ENCODE results near the gene TBX2. TPM values are rescaled to one million over a fixed set of nuclear protein-coding genes. Genes with fewer than 3 reads are reported as not detected.

TBX2 gene
- total and polyA plus RNA-seq, 2 of the 13 experiments (the other 11 are each of a cell fraction or from before 2014, with no cell fraction given) = 2.8 to 15.3 TPM

DNA sequence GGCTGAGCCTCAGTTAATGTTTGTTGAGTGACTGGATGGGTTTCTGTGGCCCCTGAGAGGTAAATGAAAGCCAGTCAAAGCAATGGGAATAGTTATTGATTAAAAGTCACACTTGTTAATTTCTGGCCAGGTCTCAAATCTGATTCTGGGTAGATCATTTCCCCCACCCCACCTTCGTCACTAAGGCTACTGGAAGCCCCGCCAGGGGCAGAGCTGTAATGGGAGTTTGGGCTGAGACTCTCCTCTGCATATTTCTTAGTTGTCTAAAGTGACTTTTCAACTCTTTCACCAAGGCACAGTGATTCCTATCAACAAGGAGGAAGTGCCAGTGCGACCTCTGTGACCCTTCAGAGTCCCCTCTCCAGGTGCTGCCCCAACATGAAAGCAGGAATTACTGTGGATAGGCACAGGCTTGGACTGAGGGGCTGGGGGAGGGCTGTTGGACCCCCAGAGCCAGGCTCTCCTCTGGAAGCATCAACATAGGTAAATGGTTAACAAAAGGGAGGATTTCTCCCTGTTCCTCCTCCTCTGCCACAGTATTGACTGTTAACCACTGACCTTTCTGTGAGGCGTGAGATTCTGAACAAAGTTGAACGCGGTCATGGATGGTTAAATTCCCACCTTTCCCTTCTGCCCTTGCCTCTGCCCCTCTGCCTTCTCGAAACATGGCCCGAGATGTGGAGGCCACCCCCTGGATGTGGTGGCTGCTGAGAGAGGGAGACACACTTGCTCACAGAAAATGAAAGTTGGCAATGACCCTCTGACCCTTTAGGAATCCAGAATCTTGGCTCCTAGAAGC is 20.8 kb upstream of the TBX2 start (continued):
- no peak for TF ChIP-seq SIN3B (IDR thresholded peaks at IDR 0.05; ENCODE audit: low read length)
- no peak for TF ChIP-seq ZNF12 (CRISPR knock-in tag; IDR thresholded peaks at IDR 0.05)
- no peak for TF ChIP-seq ZNF615 (CRISPR knock-in tag; IDR thresholded peaks at IDR 0.05; ENCODE audit: borderline replicate concordance)
- no peak for TF ChIP-seq ZNF83 (CRISPR knock-in tag; IDR thresholded peaks at IDR 0.05; ENCODE audit: borderline replicate concordance)
- TF ChIP-seq ZFP62 (CRISPR knock-in tag; IDR thresholded peaks at IDR 0.05) = no peak
- no peak for TF ChIP-seq ZKSCAN5 (CRISPR knock-in tag; IDR thresholded peaks at IDR 0.05)
- TF ChIP-seq ZNF749 (CRISPR knock-in tag; IDR thresholded peaks at IDR 0.05; ENCODE audit: borderline replicate concordance) = no peak
- no peak for TF ChIP-seq TFE3 (CRISPR knock-in tag; IDR thresholded peaks at IDR 0.05)
- TF ChIP-seq NFKB2 (CRISPR knock-in tag; IDR thresholded peaks at IDR 0.05; ENCODE audit: borderline replicate concordance) = no peak
- TF ChIP-seq CENPT (CRISPR knock-in tag; IDR thresholded peaks at IDR 0.05; ENCODE audit: low read depth) = no peak
- TF ChIP-seq ZNF136 (CRISPR knock-in tag; IDR thresholded peaks at IDR 0.05; ENCODE audit: low read depth) = no peak
- TF ChIP-seq MAX (IDR thresholded peaks at IDR 0.05) = peak; percentile 68; the same call in 1 of the 2 replicates
- TF ChIP-seq ZNF121 (CRISPR knock-in tag; IDR thresholded peaks at IDR 0.05) = no peak
- TF ChIP-seq, protein P1, sequence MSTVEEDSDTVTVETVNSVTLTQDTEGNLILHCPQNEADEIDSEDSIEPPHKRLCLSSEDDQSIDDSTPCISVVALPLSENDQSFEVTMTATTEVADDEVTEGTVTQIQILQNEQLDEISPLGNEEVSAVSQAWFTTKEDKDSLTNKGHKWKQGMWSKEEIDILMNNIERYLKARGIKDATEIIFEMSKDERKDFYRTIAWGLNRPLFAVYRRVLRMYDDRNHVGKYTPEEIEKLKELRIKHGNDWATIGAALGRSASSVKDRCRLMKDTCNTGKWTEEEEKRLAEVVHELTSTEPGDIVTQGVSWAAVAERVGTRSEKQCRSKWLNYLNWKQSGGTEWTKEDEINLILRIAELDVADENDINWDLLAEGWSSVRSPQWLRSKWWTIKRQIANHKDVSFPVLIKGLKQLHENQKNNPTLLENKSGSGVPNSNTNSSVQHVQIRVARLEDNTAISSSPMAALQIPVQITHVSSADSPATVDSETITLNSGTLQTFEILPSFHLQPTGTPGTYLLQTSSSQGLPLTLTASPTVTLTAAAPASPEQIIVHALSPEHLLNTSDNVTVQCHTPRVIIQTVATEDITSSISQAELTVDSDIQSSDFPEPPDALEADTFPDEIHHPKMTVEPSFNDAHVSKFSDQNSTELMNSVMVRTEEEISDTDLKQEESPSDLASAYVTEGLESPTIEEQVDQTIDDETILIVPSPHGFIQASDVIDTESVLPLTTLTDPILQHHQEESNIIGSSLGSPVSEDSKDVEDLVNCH (CRISPR knock-in tag; IDR thresholded peaks at IDR 0.05) = no peak
- TF ChIP-seq ISL2 (CRISPR knock-in tag; IDR thresholded peaks at IDR 0.05) = peak; percentile 50; the same call in 1 of the 2 replicates
- TF ChIP-seq KDM5B (CRISPR knock-in tag; IDR thresholded peaks at IDR 0.05; ENCODE audit: borderline replicate concordance) = peak; percentile 43; the same call in 1 of the 2 replicates
- no peak for TF ChIP-seq KAT8 (CRISPR knock-in tag; IDR thresholded peaks at IDR 0.05)
- TF ChIP-seq, protein P2, sequence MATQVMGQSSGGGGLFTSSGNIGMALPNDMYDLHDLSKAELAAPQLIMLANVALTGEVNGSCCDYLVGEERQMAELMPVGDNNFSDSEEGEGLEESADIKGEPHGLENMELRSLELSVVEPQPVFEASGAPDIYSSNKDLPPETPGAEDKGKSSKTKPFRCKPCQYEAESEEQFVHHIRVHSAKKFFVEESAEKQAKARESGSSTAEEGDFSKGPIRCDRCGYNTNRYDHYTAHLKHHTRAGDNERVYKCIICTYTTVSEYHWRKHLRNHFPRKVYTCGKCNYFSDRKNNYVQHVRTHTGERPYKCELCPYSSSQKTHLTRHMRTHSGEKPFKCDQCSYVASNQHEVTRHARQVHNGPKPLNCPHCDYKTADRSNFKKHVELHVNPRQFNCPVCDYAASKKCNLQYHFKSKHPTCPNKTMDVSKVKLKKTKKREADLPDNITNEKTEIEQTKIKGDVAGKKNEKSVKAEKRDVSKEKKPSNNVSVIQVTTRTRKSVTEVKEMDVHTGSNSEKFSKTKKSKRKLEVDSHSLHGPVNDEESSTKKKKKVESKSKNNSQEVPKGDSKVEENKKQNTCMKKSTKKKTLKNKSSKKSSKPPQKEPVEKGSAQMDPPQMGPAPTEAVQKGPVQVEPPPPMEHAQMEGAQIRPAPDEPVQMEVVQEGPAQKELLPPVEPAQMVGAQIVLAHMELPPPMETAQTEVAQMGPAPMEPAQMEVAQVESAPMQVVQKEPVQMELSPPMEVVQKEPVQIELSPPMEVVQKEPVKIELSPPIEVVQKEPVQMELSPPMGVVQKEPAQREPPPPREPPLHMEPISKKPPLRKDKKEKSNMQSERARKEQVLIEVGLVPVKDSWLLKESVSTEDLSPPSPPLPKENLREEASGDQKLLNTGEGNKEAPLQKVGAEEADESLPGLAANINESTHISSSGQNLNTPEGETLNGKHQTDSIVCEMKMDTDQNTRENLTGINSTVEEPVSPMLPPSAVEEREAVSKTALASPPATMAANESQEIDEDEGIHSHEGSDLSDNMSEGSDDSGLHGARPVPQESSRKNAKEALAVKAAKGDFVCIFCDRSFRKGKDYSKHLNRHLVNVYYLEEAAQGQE (IDR thresholded peaks at IDR 0.05; ENCODE audit: borderline replicate concordance in 1 of 2, low read depth in 1 of 2, low read length in 2 of 2) = no peak
- TF ChIP-seq ZEB1 (IDR thresholded peaks at IDR 0.05; ENCODE audit: insufficient replicate concordance, low read depth) = no peak
- no peak for TF ChIP-seq ZNF773 (CRISPR knock-in tag; IDR thresholded peaks at IDR 0.05; ENCODE audit: borderline replicate concordance)
- no peak for TF ChIP-seq ZNF451 (CRISPR knock-in tag; IDR thresholded peaks at IDR 0.05)
- no peak for TF ChIP-seq ZFP90 (CRISPR knock-in tag; IDR thresholded peaks at IDR 0.05; ENCODE audit: borderline replicate concordance)
- 0 out of 2 replicates have a peak, but pooled peaks have one; percentile 67 for TF ChIP-seq ZNF709 (CRISPR knock-in tag; IDR thresholded peaks at IDR 0.05)
